K562 (cell line): Measurements from ENCODE around the gene NCAM2. TPM values are rescaled to one million over a fixed set of nuclear protein-coding genes. Genes with fewer than 3 reads are reported as not detected.

ENCODE experiments used
- BHLHE40 ChIP-seq: IDR thresholded peaks from 2 replicates; pipeline ENCODE4 v1.6.1; 2011; ENCODE audit warnings: low read length, improper control_type of control experiment
- CHAMP1 ChIP-seq: fragments of 450-650 bp; IDR thresholded peaks from 2 replicates; pipeline ENCODE4 v1.6.1; 2016; ENCODE audit warnings: mild to moderate bottlenecking
- HDGF ChIP-seq: fragments of 450-650 bp; IDR thresholded peaks from 2 replicates; pipeline ENCODE4 v1.6.1; 2016
- PKNOX1 ChIP-seq: fragments of 450-650 bp; IDR thresholded peaks from 2 replicates; pipeline ENCODE4 v1.6.1; 2016
- PRMT5 ChIP-seq: sonication (generic); formaldehyde crosslinking; IDR thresholded peaks from 2 replicates; pipeline ENCODE4 v1.5.0; 2020; ENCODE audit warnings: missing genetic modification reagents
- RBFOX2 ChIP-seq: fragments of 200-400 bp; formaldehyde crosslinking; IDR thresholded peaks from 2 replicates; pipeline ENCODE4 v1.6.1; 2017; ENCODE audit warnings: low read depth, mild to moderate bottlenecking, low read length, moderate library complexity
- SMAD3 ChIP-seq: fragments of 450-650 bp; formaldehyde crosslinking; conservative IDR thresholded peaks from 2 replicates; pipeline ENCODE4 v1.4.0; 2020; ENCODE audit warnings: mild to moderate bottlenecking
- SMARCA4 ChIP-seq: fragments of 450-650 bp; IDR thresholded peaks from 2 replicates; pipeline ENCODE4 v1.6.1; 2016
- XRCC5 ChIP-seq: fragments of 200-400 bp; formaldehyde crosslinking; IDR thresholded peaks from 2 replicates; pipeline ENCODE4 v1.6.1; 2017; ENCODE audit warnings: low read depth, mild to moderate bottlenecking, low read length
- ZBTB33 ChIP-seq: sonication (generic); formaldehyde crosslinking; IDR thresholded peaks from 2 replicates; pipeline ENCODE4 v1.8.1; 2023; ENCODE audit warnings: mild to moderate bottlenecking, missing genetic modification reagents
- ZBTB40 ChIP-seq, 2 experiments: fragments of 450-650 bp in 1 of 2; sonication (generic) in 1 of 2; formaldehyde crosslinking in 1 of 2; IDR thresholded peaks; 2 replicates each; pipeline versions ENCODE4 v1.7.1 to v1.9.0; 2016 to 2022; ENCODE audit warnings: inconsistent platforms in 1 of 2, mild to moderate bottlenecking in 1 of 2, missing genetic modification reagents in 1 of 2
- polyA plus RNA-seq, 8 experiments: library from polyadenylated mRNA; depleted of rRNA in 4 of 8; stranded (reverse) in 5 of 8; unstranded in 3 of 8; fragments of >200 nt; fragmentation: Nextera tagmentation in 2 of 8; fragmentation: Illumina TruSeq in 1 of 8; extraction: Ambion mirVana in 2 of 8; extraction: Trizol in 1 of 8; gene quantifications; 2 replicates each; pipeline versions ENCODE4 v1.2.1 to v1.2.3, GENCODE V29; 2011 to 2014; ENCODE audit warnings: inconsistent platforms in 1 of 8, missing spikeins in 1 of 8
- total RNA-seq, 7 experiments: library from RNA; depleted of rRNA in 6 of 7; stranded (reverse); fragments of >200 nt in 6 of 7; fragmentation: Illumina TruSeq in 2 of 7; extraction: Trizol in 2 of 7; gene quantifications; 2 replicates each; pipeline versions ENCODE4 v1.2.1 to v1.2.3, GENCODE V29; 2011 to 2021; ENCODE audit warnings: low replicate concordance in 1 of 7
- TF ChIP-seq, protein P1 (sequence below): fragments of 450-650 bp; formaldehyde crosslinking; IDR thresholded peaks from 2 replicates; pipeline ENCODE4 v1.4.0; 2020; ENCODE audit warnings: mild to moderate bottlenecking, mixed read lengths

Gene NCAM2
- total and polyA plus RNA-seq, 9 of the 15 experiments (the other 6 are each of a cell fraction or from before 2014, with no cell fraction given): 14.0 to 58.2 (median 27.8) TPM

- peak; percentile 57; the same call in 1 of the 2 replicates for TF ChIP-seq ZBTB40 (IDR thresholded peaks at IDR 0.05)
- TF ChIP-seq ZBTB40 (CRISPR knock-in tag; IDR thresholded peaks at IDR 0.05): no peak
- TF ChIP-seq CHAMP1: 0 out of 2 replicates have a peak, but pooled peaks have one; percentile 5
- TF ChIP-seq PRMT5 (CRISPR knock-in tag): no peak
- TF ChIP-seq SMAD3 (CRISPR knock-in tag): no peak
- no peak for TF ChIP-seq XRCC5
- TF ChIP-seq HDGF: no peak
- TF ChIP-seq, protein P1, sequence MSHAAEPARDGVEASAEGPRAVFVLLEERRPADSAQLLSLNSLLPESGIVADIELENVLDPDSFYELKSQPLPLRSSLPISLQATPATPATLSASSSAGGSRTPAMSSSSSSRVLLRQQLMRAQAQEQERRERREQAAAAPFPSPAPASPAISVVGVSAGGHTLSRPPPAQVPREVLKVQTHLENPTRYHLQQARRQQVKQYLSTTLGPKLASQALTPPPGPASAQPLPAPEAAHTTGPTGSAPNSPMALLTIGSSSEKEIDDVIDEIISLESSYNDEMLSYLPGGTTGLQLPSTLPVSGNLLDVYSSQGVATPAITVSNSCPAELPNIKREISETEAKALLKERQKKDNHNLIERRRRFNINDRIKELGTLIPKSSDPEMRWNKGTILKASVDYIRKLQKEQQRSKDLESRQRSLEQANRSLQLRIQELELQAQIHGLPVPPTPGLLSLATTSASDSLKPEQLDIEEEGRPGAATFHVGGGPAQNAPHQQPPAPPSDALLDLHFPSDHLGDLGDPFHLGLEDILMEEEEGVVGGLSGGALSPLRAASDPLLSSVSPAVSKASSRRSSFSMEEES (CRISPR knock-in tag): no peak
- no peak for TF ChIP-seq ZBTB33 (CRISPR knock-in tag)
- TF ChIP-seq PKNOX1: 0 out of 2 replicates have a peak, but pooled peaks have one; percentile 25
- no peak for TF ChIP-seq RBFOX2
- no peak for TF ChIP-seq BHLHE40
- peak; percentile 39; the same call in 1 of the 2 replicates for TF ChIP-seq SMARCA4
Measured at GRCh38 chr21:21174676-21175075, 176.5 kb downstream of the NCAM2 start (continued).
